ENCODE results near the gene RNF125.
"Not testable (repeated sequence)": the region's sequence is repeated elsewhere in the genome, so short reads cannot be mapped to it uniquely, and the experiment has no call there.

The RNF125 gene

DNA sequence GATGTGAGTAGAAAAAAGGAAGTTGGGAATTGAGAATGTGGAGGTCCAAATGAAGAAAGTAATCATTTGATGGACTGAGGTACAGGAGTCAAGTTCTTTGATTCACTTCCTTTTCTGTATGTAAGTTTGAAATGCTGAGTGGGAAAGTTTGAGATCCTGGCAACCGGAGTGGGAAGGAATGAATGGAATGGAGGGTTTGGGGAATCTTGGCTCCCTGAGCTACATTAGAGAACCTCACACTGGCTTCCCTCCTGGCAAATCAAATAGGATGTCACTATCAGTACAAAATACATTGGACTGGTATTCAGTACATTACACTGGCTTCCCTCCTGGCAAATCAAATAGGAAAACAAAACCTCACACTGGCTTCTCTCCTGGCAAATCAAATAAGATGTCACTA is 63.3 kb downstream of the RNF125 start:
- TF ChIP-seq, protein P1, sequence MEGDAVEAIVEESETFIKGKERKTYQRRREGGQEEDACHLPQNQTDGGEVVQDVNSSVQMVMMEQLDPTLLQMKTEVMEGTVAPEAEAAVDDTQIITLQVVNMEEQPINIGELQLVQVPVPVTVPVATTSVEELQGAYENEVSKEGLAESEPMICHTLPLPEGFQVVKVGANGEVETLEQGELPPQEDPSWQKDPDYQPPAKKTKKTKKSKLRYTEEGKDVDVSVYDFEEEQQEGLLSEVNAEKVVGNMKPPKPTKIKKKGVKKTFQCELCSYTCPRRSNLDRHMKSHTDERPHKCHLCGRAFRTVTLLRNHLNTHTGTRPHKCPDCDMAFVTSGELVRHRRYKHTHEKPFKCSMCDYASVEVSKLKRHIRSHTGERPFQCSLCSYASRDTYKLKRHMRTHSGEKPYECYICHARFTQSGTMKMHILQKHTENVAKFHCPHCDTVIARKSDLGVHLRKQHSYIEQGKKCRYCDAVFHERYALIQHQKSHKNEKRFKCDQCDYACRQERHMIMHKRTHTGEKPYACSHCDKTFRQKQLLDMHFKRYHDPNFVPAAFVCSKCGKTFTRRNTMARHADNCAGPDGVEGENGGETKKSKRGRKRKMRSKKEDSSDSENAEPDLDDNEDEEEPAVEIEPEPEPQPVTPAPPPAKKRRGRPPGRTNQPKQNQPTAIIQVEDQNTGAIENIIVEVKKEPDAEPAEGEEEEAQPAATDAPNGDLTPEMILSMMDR (IDR thresholded peaks at IDR 0.05): no peak
- Histone ChIP-seq H3K4me3 (ENCODE audit: low read depth in 1 of 2, low read length in 1 of 2) (no peak overlapping the region), H3K27me3 (no peaks in the 10 kb centered on the region), H3K36me3 (no peaks in the 10 kb centered on the region), H3K9me3 (no peaks in the 10 kb centered on the region), H3K4me1 (ENCODE audit: control insufficient read depth in 1 of 2, insufficient read depth in 1 of 2, low read depth in 1 of 2, low read length in 1 of 2) (peaks cover 26 to 27% of the 10 kb centered on the region in 2 experiments), H3K27ac (no peak overlapping the region)

DNA sequence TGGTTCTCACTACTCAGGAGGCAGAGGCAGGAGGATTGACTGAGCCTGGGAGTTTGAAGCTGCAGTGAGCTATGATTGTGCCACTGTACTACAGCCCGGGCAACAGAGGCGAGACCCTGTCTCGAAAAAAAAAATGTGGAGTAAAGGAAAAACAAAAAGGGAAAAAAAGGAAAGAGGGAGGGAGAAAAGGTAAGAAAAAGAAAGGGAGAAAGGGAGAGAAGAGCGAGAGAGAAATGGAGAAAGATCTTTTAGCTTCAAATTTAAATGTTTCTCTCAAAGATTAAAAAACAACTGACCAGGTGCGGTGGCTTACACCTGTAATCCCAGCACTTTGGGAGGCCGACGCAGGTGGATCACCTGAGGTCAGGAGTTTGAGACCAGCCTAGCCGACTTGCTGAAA is 65.2 kb downstream of the RNF125 start:
- Histone ChIP-seq H3K9me3 (no peaks in the 10 kb centered on the region), H3K4me3 (ENCODE audit: low read depth in 1 of 2, low read length in 1 of 2) (no peak overlapping the region), H3K27me3 (no peaks in the 10 kb centered on the region), H3K36me3 (no peaks in the 10 kb centered on the region), H3K4me1 (ENCODE audit: control insufficient read depth in 1 of 2, insufficient read depth in 1 of 2, low read depth in 1 of 2, low read length in 1 of 2) (peaks cover 36 to 38% of the 10 kb centered on the region in 2 experiments), H3K27ac (peak overlapping the region; percentile 94)
- TF ChIP-seq, protein P1 (IDR thresholded peaks at IDR 0.05): no peak

DNA sequence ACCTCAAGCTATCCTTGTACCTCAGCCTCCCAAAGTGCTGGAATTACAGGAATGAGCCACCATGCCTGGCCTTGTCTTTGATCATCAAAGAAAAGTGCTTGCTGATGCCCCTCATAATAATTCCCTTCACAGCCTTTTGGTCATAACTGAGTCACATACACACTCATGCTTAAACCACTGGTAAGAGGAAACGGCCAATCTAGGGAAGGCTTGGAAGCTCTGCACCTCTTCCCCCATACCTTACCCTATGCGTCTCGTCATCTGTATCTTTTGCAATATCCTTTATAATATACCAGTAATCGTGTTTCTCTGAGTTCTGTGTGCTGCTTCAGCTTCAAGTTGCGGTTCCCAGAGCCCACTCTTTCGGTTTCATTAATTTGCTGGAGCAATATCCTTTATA is 68.3 kb downstream of the RNF125 start:
- no peaks in the 10 kb centered on the region for H3K27me3 ChIP-seq
- TF ChIP-seq, protein P1 (IDR thresholded peaks at IDR 0.05): no peak
- peaks cover 41 to 44% of the 10 kb centered on the region in 2 experiments for H3K4me1 ChIP-seq (ENCODE audit: control insufficient read depth in 1 of 2, insufficient read depth in 1 of 2, low read depth in 1 of 2, low read length in 1 of 2)
- no peaks in the 10 kb centered on the region for H3K36me3 ChIP-seq
- peak overlapping the region in 1 of 2 experiments; percentile 60 for H3K4me3 ChIP-seq (ENCODE audit: low read depth in 1 of 2, low read length in 1 of 2)
- H3K9me3 ChIP-seq: no peaks in the 10 kb centered on the region
- H3K27ac ChIP-seq: peak overlapping the region; percentile 94

DNA sequence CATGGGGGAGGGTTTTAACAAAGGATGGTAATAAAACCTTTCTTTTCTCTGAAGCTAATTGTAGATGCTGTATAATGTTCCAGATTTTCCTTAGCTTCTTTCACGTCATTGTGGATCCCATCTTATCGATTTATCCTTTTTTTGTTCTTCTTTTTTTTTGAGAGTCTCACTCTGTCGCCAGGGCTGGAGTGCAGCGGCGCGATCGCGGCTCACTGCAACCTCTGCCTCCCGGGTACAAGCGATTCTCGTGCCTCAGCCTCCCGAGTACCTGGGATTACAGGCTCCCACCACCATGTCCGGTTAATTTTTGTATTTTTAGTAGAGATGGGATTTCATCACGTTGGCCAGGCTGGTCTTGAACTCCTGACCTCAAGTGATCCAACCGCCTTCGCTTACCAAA is 72.2 kb downstream of the RNF125 start:
- peaks cover 51 to 53% of the 10 kb centered on the region in 2 experiments for H3K4me1 ChIP-seq (ENCODE audit: control insufficient read depth in 1 of 2, insufficient read depth in 1 of 2, low read depth in 1 of 2, low read length in 1 of 2)
- H3K9me3 ChIP-seq: not testable (repeated sequence)

DNA sequence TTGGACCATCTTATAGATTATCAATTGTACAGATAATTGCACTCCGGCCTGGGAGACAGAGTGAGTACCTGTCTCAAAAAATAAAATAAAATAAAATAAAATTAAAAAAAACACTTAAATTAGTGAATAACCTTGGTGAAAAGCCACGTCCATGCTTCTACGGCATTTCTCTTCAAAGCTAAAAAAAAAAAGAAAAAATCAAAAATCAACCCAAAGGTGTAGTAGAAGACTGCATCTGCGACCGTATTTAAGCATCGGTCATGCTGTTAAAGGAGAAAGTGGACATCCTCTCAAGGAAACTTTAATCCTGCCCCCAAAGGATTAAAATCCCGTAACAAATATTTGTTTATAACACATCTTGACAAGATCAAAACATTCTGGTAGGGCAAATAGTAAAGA is 72.7 kb downstream of the RNF125 start:
- Histone ChIP-seq H3K9me3 (no peaks in the 10 kb centered on the region), H3K36me3 (peaks cover 3% of the 10 kb centered on the region), H3K27ac (peak overlapping the region; percentile 94), H3K4me3 (ENCODE audit: low read depth in 1 of 2, low read length in 1 of 2) (peak overlapping the region; percentile 93 to 95), H3K27me3 (no peaks in the 10 kb centered on the region), H3K4me1 (ENCODE audit: control insufficient read depth in 1 of 2, insufficient read depth in 1 of 2, low read depth in 1 of 2, low read length in 1 of 2) (peaks cover 49 to 53% of the 10 kb centered on the region in 2 experiments)
- TF ChIP-seq, protein P1 (IDR thresholded peaks at IDR 0.05): no peak

More for the DNA sequence above, 72.2 kb downstream of the RNF125 start:
- H3K27ac ChIP-seq: peak overlapping the region; percentile 94
- not testable (repeated sequence) for H3K36me3 ChIP-seq, H3K27me3 ChIP-seq
- H3K4me3 ChIP-seq (ENCODE audit: low read depth in 1 of 2, low read length in 1 of 2): peak overlapping the region in 1 of 2 experiments; percentile 95

DNA sequence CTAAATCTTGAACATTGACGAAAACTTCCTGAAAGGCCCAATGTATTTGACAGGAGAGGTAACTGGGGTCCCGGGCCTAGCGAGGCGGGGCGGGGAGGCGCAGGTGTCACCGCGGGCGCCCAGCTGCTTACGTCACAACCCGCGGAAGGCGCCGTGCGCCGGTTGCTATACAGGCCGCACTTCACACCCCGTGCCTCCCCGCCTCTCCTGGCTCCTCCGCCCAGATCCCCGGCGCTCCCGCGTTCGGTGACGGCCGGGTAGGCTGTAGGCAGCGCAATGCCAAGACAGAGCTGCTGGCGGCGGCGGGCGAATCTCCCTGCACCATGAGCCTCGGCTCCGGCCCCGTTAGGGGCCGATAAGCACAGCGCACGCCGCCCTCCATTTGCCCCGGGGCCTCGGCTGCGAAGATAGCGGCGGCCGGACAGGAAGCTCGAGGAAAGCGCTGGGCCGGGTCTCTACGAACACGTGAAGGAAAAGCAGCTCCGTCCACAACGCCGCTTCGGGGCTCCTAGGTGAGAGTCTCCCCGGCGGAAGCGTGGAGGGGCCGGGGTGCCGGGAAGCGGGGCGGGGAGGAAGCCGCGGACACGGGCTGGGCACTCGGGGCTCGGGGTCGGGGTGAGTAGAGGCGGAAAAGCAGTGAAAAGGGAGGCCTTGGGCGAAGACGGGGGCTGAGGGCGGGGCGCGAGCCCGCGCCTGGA is 73.2 kb downstream of the RNF125 start, which contains the start of gene RNF138:
Gene RNF138, plus strand, starts transcription at position 151 of the 698 bp plus-strand sequence. CDS start 903 bp downstream, outside the sequence.
- peaks cover 49 to 53% of the 10 kb centered on the region in 2 experiments for H3K4me1 ChIP-seq (ENCODE audit: control insufficient read depth in 1 of 2, insufficient read depth in 1 of 2, low read depth in 1 of 2, low read length in 1 of 2)
- peak within 1 kb of the TSS; percentile 93 to 95 for H3K4me3 ChIP-seq (ENCODE audit: low read depth in 1 of 2, low read length in 1 of 2)
- TF ChIP-seq, protein P1 (IDR thresholded peaks at IDR 0.05): no peak
- no peaks in the 10 kb centered on the region for H3K27me3 ChIP-seq
- no peaks in the 10 kb centered on the region for H3K9me3 ChIP-seq
- peaks cover 3% of the 10 kb centered on the region for H3K36me3 ChIP-seq
- peak within 1 kb of the TSS; percentile 94 for H3K27ac ChIP-seq

Data from neutrophil (primary cell).